Activated B cell treated with CpG ODN at 0.5 μM for 24 hours (primary cell): ENCODE measurements around the gene TH. TPM values are rescaled to one million over a fixed set of nuclear protein-coding genes. Genes with fewer than 3 reads are reported as not detected.

Source experiments
- ATAC-seq: fragments of 200-7000 bp; cut with Tn5 transposase; one replicate; pipeline ENCODE4 v1.10.0; 2021; ENCODE audit warnings: low read depth, mild to moderate bottlenecking, moderate library complexity
- CTCF ChIA-PET: fragments of 350-600 bp; sonication (Branson Sonifier 250); formaldehyde crosslinking; loops from one replicate; lab custom pipeline; 2021; ENCODE audit warnings: antibody characterized with exemption; lab: Charles Lee
- POLR2A ChIA-PET: fragments of 350-600 bp; sonication (Branson Sonifier 250); formaldehyde crosslinking; loops from one replicate; lab custom pipeline; 2021; ENCODE audit warnings: antibody characterized with exemption; lab: Charles Lee
- DNase-seq: peaks from one replicate; pipeline ENCODE4 v3.0.0; 2022
- H3K27ac Mint-ChIP-seq: one replicate; pipeline ENCODE4 v1.8.0; 2020; ENCODE audit warnings: mixed read lengths
- H3K27me3 Mint-ChIP-seq: one replicate; pipeline ENCODE4 v1.8.0; 2021; ENCODE audit warnings: mixed read lengths
- H3K36me3 Mint-ChIP-seq: one replicate; pipeline ENCODE4 v1.8.0; 2021; ENCODE audit warnings: low read depth, mixed read lengths
- H3K4me1 Mint-ChIP-seq: one replicate; pipeline ENCODE4 v1.8.0; 2021; ENCODE audit warnings: mixed read lengths
- H3K4me3 Mint-ChIP-seq: one replicate; pipeline ENCODE4 v1.8.0; 2020; ENCODE audit warnings: mild to moderate bottlenecking, mixed read lengths
- H3K9me3 Mint-ChIP-seq: one replicate; pipeline ENCODE4 v1.8.0; 2020; ENCODE audit warnings: mixed read lengths
- intact Hi-C: fragments of 100-400 bp; cut with micrococcal nuclease; formaldehyde crosslinking; loops from one replicate; pipeline ENCODE4 v1.15.1; 2024
- total RNA-seq: library from RNA; stranded (reverse); gene quantifications from 2 replicates; pipeline ENCODE4 v1.2.3, GENCODE V29; 2022
- TF ChIP-seq, protein P1 (sequence below): fragments of 200-600 bp; IDR thresholded peaks from one replicate; pipeline ENCODE4 v1.8.0; 2022; ENCODE audit warnings: antibody characterized with exemption, mild to moderate bottlenecking

The TH gene
- total RNA-seq, 1 donor from 2014 or later: not detected

DNA sequence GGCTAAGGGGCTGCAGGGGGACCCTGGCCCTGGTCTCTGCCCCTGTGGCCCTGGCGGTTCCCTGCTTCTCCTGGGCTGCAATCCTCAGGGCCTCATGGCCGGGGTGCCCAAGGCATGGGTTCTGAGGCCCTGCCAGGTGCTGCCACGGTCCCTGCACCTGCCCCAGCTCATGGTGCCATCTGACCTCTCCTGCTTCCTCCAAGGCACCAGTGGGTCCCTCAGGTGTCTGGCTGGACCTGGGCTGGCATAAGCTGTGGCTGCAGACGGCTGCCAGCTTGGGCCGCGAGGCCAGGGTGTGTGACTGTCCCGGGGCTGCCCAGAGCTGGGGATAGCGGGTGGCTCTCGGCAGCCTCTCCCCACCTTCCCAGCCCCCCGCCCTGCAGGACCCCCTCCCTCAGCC is 12.6 kb downstream of the TH start:
- Mint-ChIP-seq H3K4me1 (no peaks in the 10 kb centered on the region), H3K27ac (no peak overlapping the region), H3K4me3 (no peak overlapping the region), H3K9me3 (no peaks in the 10 kb centered on the region), H3K36me3 (no peaks in the 10 kb centered on the region), H3K27me3 (peaks cover 3% of the 10 kb centered on the region)
- ATAC-seq: no peak
- intact Hi-C loops: no loop called here
- DNase-seq: no peak
- TF ChIP-seq, protein P1, sequence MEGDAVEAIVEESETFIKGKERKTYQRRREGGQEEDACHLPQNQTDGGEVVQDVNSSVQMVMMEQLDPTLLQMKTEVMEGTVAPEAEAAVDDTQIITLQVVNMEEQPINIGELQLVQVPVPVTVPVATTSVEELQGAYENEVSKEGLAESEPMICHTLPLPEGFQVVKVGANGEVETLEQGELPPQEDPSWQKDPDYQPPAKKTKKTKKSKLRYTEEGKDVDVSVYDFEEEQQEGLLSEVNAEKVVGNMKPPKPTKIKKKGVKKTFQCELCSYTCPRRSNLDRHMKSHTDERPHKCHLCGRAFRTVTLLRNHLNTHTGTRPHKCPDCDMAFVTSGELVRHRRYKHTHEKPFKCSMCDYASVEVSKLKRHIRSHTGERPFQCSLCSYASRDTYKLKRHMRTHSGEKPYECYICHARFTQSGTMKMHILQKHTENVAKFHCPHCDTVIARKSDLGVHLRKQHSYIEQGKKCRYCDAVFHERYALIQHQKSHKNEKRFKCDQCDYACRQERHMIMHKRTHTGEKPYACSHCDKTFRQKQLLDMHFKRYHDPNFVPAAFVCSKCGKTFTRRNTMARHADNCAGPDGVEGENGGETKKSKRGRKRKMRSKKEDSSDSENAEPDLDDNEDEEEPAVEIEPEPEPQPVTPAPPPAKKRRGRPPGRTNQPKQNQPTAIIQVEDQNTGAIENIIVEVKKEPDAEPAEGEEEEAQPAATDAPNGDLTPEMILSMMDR: no peak
- CTCF ChIA-PET: no interaction called here
- POLR2A ChIA-PET: no interaction called here

DNA sequence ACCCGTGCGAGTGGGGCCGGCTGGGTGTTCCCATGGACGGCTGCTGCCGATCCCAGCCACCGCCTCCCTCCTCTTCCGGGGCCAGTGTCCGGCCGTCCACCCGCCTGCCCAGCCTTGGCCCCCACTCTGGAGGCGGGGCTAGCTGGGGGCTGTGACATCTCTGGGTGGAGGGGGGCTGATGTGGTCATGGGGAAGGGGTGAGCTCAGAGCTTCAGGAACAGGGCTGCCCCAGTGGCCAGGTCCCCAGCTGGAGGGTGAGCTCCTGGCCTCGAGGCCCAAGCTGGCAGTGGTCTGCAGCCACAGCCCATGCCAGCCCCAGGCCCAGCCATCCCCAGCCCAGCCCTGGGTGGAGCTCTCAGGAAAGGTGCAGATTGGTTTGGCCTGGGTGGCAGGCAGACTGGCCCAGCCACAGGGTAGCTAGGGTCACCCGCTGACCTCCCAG is 13.3 kb downstream of the TH start:
- no peak for DNase-seq
- H3K27ac Mint-ChIP-seq: no peak overlapping the region
- H3K4me3 Mint-ChIP-seq: no peak overlapping the region
- no peaks in the 10 kb centered on the region for H3K4me1 Mint-ChIP-seq
- peaks cover 3% of the 10 kb centered on the region for H3K27me3 Mint-ChIP-seq
- ChIA-PET POLR2A (no interaction called here), CTCF (no interaction called here)
- intact Hi-C loops: no loop called here
- TF ChIP-seq, protein P1: no peak
- no peaks in the 10 kb centered on the region for H3K36me3 Mint-ChIP-seq
- H3K9me3 Mint-ChIP-seq: no peaks in the 10 kb centered on the region
- ATAC-seq: no peak

DNA sequence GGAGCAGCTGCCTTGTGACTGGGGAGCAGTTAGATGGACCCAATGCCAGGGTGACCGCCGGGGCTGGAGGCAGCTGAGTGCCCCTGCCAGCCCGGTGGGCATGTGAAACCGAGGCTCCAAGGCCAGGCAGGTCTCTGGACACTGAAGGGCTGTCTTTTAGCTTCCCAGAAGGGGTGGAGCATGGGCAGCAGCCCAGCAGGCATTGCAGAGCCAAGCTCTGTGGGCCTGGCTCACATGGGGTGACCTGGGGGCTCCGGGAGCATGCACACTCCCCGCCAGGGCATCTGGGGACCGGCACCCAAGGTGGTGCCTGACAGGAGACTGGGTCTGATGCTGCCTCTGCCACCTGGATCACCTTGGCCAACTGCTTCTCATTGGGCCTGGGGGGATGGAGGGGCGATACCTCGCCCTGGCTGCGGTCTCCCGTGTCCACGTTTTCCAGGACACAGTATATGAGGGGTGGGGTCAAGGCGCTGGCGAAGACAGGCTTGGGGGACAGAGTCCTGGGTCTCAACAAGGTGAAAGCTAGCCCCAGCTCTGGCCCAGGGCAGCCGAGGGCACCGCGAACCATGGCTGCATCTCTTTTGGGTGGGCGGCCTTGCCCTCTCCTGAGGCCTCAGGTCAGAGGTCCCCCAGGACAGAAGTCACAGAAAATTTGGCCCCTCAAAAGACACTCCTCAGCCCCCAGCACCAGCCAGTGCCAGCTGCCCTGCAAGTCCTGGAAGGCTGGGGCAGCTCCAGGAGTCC is 14.1 kb downstream of the TH start:
- CTCF ChIA-PET: interaction anchor here (2.5 kb wide), 1 partner anchor 464 kb away, joined by 12 read pairs; no protein-coding TSS in a partner anchor
- intact Hi-C loops: no loop called here

DNA sequence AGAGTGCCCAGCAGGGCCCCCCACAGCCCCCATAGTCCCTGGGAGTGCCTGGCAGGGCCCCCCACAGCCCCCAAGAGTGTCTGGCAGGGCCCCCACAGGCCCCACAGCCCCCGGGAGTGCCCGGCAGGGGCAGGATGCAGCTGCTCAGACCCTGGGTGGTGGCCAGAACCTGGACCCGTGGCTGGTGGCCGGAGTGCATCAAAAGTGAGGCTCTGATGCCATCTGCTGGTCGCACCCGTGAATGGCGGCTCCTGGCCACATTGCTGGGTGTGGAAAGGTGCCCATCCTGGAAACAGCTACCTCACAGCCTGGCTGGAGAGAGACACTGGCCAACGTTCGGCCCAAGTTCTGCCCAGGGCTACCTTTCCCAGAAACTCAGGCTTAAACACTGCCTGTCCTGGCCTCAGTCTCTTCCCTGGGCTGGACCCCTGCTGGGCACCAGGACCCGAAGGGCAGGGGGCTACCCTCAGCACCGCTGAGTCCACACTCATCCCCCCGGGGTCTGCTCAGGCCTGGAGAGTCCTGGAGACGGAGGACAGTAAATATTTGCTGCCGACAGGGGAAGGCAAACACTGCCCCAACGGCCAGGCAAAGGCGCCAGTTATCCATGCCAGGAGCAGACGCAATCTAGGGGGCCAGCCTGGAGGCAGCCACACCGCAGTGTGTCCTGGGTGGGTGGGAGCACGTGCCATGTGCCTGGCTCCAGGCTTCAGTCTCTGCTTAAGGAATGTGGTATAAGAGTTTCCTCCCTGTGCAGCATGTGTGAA is 15.0 kb downstream of the TH start:
- ChIA-PET CTCF (interaction anchor here (1.3 to 2.5 kb wide), 2 partner anchors 118 to 463 kb away, joined by 6 to 12 read pairs; no protein-coding TSS in a partner anchor), POLR2A (no interaction called here)
- DNase-seq (peak; percentile 46), ATAC-seq (no peak)
- peaks cover 2% of the 10 kb centered on the region for H3K27me3 Mint-ChIP-seq
- peak overlapping the region; percentile 35 for H3K27ac Mint-ChIP-seq
- H3K9me3 Mint-ChIP-seq: no peaks in the 10 kb centered on the region
- peaks cover 4% of the 10 kb centered on the region for H3K4me1 Mint-ChIP-seq
- no peak overlapping the region for H3K4me3 Mint-ChIP-seq
- H3K36me3 Mint-ChIP-seq: no peaks in the 10 kb centered on the region
- intact Hi-C loops: loop anchor here (1.0 kb wide), 1 partner anchor 504 kb away; no protein-coding TSS in a partner anchor
- TF ChIP-seq, protein P1: no peak

More for the DNA sequence above, 14.1 kb downstream of the TH start:
- H3K4me3 Mint-ChIP-seq: no peak overlapping the region
- H3K36me3 Mint-ChIP-seq: no peaks in the 10 kb centered on the region
- H3K27ac Mint-ChIP-seq: no peak overlapping the region
- ATAC-seq (no peak), DNase-seq (no peak)
- TF ChIP-seq, protein P1: no peak
- H3K27me3 Mint-ChIP-seq: no peaks in the 10 kb centered on the region
- POLR2A ChIA-PET: no interaction called here
- H3K9me3 Mint-ChIP-seq: no peaks in the 10 kb centered on the region
- H3K4me1 Mint-ChIP-seq: no peaks in the 10 kb centered on the region

DNA sequence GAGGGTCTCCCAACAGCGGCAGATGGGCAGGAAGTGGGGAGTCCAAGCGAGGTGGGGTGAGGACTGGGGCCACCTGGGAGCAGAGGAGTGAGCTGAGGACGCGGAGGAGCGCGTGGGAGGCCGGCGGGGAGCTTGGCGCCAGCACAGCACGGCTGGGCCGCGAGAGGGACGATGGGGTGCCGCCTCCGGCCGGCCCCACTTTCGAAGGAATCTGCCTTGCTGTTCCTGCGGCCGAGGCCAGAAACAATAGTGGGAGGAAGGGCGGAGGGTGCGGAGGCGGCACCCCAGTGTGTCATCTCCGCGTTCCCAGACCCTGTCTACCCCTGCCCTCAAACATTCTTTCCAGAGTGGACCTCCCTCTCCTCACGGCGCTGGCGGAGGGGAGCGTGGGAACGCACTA is 16.1 kb downstream of the TH start:
- no peak overlapping the region for H3K4me3 Mint-ChIP-seq
- no peak overlapping the region for H3K27ac Mint-ChIP-seq
- intact Hi-C loops: no loop called here
- H3K9me3 Mint-ChIP-seq: no peaks in the 10 kb centered on the region
- DNase-seq (no peak), ATAC-seq (no peak)
- H3K4me1 Mint-ChIP-seq: peaks cover 12% of the 10 kb centered on the region
- ChIA-PET POLR2A (no interaction called here), CTCF (interaction anchor here (1.3 to 2.5 kb wide), 2 partner anchors 117 to 462 kb away, joined by 6 to 12 read pairs; no protein-coding TSS in a partner anchor)
- TF ChIP-seq, protein P1: no peak
- no peaks in the 10 kb centered on the region for H3K36me3 Mint-ChIP-seq
- peaks cover 10% of the 10 kb centered on the region for H3K27me3 Mint-ChIP-seq
